ENCODE data around the gene MAP3K20. TPM values are rescaled to one million over a fixed set of nuclear protein-coding genes. Genes with fewer than 3 reads are reported as not detected.

The MAP3K20 gene
- total RNA-seq, 3 donors from 2014 or later, result 34.8 to 67.0 (median 42.9) TPM

DNA sequence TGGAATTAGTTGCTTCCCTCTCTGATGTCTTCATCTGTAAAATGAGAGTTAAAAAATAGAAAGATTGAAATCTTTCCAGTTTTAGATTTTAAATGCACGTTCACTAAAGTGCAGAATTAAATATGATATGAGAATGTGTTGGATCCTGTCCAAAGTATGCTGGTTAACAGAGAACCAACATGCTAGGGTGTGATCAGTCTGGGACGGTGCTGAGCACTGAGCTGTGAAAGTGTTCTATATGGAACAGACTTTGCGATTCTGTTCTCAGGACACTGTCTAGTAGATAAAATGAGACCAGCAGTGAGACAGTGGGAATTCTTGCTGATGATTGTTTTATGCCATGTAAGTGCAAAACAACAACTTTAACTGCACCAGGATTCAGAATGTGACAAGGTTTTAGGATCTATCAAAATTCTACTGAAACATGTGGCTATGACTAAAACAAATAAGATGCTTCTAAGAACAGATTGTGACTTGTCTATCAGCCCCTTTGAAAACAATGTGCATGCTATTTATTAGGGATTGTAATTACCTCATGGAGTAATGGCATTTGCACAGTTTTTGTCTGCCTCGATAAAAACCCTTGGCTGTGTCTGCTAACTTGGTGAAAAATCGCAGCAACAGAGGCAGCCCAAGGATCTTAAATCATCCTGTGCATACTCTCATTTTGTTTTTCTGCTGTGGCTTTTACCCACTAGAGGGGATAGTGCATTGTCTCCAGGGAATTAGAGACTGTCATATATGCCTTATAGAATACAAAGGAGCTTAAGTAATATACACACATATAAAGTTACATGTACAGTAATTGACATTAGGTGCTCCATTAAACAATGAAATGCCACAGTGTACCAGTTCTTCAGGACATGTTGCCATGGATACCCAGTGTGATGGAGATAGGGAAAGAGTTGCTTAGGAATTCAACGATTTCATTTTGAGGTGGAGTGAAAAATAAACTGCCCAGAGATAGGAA, 55.1 kb downstream of the MAP3K20 start:
- DNase-seq (ENCODE audit: low spot score in 2 of 2), result no peak
- no peak overlapping the region for H3K4me3 ChIP-seq
- intact Hi-C loops (cut with DNase I; ENCODE audit: low total_unique reads), result no loop called here
- H3K27ac ChIP-seq, result no peak overlapping the region
- H3K4me1 ChIP-seq, result no peaks in the 10 kb centered on the region
- no peaks in the 10 kb centered on the region for H3K9me3 ChIP-seq
- TF ChIP-seq POLR2AphosphoS5 (IDR thresholded peaks at IDR 0.05) (no peak), POLR2A (IDR thresholded peaks at IDR 0.05) (no peak)
- TF ChIP-seq, protein P1, sequence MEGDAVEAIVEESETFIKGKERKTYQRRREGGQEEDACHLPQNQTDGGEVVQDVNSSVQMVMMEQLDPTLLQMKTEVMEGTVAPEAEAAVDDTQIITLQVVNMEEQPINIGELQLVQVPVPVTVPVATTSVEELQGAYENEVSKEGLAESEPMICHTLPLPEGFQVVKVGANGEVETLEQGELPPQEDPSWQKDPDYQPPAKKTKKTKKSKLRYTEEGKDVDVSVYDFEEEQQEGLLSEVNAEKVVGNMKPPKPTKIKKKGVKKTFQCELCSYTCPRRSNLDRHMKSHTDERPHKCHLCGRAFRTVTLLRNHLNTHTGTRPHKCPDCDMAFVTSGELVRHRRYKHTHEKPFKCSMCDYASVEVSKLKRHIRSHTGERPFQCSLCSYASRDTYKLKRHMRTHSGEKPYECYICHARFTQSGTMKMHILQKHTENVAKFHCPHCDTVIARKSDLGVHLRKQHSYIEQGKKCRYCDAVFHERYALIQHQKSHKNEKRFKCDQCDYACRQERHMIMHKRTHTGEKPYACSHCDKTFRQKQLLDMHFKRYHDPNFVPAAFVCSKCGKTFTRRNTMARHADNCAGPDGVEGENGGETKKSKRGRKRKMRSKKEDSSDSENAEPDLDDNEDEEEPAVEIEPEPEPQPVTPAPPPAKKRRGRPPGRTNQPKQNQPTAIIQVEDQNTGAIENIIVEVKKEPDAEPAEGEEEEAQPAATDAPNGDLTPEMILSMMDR (IDR thresholded peaks at IDR 0.05), result no peak
- no peaks in the 10 kb centered on the region for H3K36me3 ChIP-seq
- H3K27me3 ChIP-seq, result no peaks in the 10 kb centered on the region

DNA sequence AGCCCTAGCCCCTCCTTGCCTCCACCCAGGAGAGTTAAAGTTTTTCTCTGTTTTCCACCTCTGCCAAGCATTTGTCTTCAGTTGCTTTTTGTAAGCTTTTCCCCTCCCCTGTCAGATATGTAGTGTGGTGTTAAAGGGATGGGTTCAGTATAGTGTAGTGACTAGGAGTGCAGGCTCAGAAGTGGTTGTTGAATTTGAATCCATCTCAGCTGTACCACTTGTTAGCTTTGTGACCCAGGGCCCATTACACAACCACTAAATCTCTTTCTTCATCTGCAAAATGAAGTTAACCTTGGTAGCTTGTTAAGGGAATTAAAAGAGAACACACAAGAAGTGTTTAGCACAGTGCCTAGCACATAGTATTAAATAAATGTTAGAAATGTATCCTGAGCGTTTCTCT, 56.9 kb downstream of the MAP3K20 start:
- H3K9me3 ChIP-seq, result no peaks in the 10 kb centered on the region
- no peak overlapping the region for H3K27ac ChIP-seq
- no peaks in the 10 kb centered on the region for H3K27me3 ChIP-seq
- TF ChIP-seq POLR2A (IDR thresholded peaks at IDR 0.05) (no peak), POLR2AphosphoS5 (IDR thresholded peaks at IDR 0.05) (no peak)
- TF ChIP-seq, protein P1 (IDR thresholded peaks at IDR 0.05), result no peak
- H3K36me3 ChIP-seq, result no peaks in the 10 kb centered on the region
- H3K4me1 ChIP-seq, result no peaks in the 10 kb centered on the region
- intact Hi-C loops (cut with DNase I; ENCODE audit: low total_unique reads), result no loop called here
- H3K4me3 ChIP-seq, result no peak overlapping the region
- DNase-seq (ENCODE audit: low spot score in 2 of 2), result no peak

DNA sequence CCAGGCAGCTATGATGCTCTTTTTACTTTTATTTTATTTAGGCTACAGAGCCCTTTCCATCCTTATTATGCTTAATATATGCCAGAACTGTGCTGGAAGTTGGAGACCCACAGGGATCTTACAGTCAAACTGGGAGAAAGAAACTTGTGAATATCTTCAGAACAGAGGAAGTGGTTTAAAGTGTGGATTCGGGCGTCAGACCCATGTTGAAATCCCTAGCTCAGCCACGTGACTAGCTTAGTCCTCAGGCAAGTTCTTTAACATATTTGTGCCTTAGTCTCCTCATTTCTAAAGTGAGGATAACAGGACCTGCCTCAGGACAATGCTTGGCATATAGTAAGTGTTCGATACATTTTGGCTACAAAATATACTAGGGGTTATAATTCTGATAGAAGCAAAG, 59.1 kb downstream of the MAP3K20 start:
- no peaks in the 10 kb centered on the region for H3K27me3 ChIP-seq
- no peaks in the 10 kb centered on the region for H3K9me3 ChIP-seq
- H3K27ac ChIP-seq, result no peak overlapping the region
- H3K4me1 ChIP-seq, result no peaks in the 10 kb centered on the region
- TF ChIP-seq POLR2AphosphoS5 (IDR thresholded peaks at IDR 0.05) (no peak), POLR2A (IDR thresholded peaks at IDR 0.05) (no peak)
- TF ChIP-seq, protein P1 (IDR thresholded peaks at IDR 0.05), result no peak
- intact Hi-C loops (cut with DNase I; ENCODE audit: low total_unique reads), result no loop called here
- no peak for DNase-seq (ENCODE audit: low spot score in 2 of 2)
- no peaks in the 10 kb centered on the region for H3K36me3 ChIP-seq
- no peak overlapping the region for H3K4me3 ChIP-seq

DNA sequence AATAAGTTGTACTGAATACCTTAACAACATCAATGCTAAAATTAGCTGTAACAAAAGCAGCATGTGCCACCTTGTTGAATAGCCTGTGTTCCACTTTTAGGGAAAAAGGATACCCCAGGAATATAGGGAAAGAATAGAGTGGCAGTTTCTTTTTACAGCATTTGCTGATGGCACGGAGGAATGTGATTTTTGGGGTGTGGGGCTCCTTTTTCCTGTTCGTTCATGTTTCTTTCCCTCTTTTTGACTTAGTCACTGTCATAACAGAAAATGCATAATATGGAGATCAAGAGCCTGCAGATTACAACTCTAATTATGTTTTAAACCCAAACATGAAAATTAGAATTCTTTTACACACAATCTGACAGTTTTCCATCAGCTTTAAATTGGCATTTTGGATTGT, 60.4 kb downstream of the MAP3K20 start:
- intact Hi-C loops (cut with DNase I; ENCODE audit: low total_unique reads), result no loop called here
- H3K9me3 ChIP-seq, result no peaks in the 10 kb centered on the region
- H3K36me3 ChIP-seq, result no peaks in the 10 kb centered on the region
- no peak overlapping the region for H3K27ac ChIP-seq
- DNase-seq (ENCODE audit: low spot score in 2 of 2), result no peak
- no peak for TF ChIP-seq POLR2AphosphoS5 (IDR thresholded peaks at IDR 0.05)
- no peak for TF ChIP-seq POLR2A (IDR thresholded peaks at IDR 0.05)
- TF ChIP-seq, protein P1 (IDR thresholded peaks at IDR 0.05), result no peak
- no peaks in the 10 kb centered on the region for H3K4me1 ChIP-seq
- H3K27me3 ChIP-seq, result no peaks in the 10 kb centered on the region
- H3K4me3 ChIP-seq, result no peak overlapping the region

DNA sequence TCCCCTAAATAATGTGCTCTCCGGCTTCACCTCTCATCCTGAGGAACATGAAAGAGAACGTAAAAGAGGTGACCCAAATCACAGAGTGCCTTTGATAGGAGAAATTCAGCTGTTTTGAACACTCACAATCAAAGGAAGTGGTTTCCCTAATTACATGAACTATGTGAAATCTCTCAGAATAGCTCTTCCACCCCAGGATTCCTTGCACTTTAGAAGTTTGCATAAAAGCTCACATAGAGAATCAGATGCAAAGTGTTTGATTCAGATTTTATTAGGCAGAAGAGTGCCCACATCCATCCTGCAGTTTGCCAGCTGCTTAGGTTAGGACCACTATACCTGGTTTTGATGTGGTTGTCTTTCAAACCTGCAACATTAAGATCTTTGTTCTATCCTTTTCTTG, 61.0 kb downstream of the MAP3K20 start:
- Histone ChIP-seq H3K36me3 (no peaks in the 10 kb centered on the region), H3K4me1 (no peaks in the 10 kb centered on the region), H3K27me3 (no peaks in the 10 kb centered on the region), H3K4me3 (no peak overlapping the region), H3K9me3 (no peaks in the 10 kb centered on the region), H3K27ac (no peak overlapping the region)
- no peak for DNase-seq (ENCODE audit: low spot score in 2 of 2)
- intact Hi-C loops (cut with DNase I; ENCODE audit: low total_unique reads), result no loop called here
- TF ChIP-seq POLR2AphosphoS5 (IDR thresholded peaks at IDR 0.05), result no peak
- TF ChIP-seq, protein P1 (IDR thresholded peaks at IDR 0.05), result no peak
- TF ChIP-seq POLR2A (IDR thresholded peaks at IDR 0.05), result no peak
